Upper lobe of left lung (tissue), 4 donors: ENCODE data around the gene KCNG2.

ENCODE experiments used
- CTCF ChIP-seq, 6 experiments: fragments of 450-650 bp in 4 of 6; fragments of 200-600 bp in 2 of 6; sonication (generic) in 2 of 6; IDR thresholded peaks; one replicate each; pipeline ENCODE4 v1.5.1; 2016 to 2019; ENCODE audit warnings: antibody characterized with exemption in 6 of 6
- EP300 ChIP-seq, 4 donors: sonication (generic); formaldehyde crosslinking; IDR thresholded peaks; one replicate each; pipeline ENCODE4 v1.5.1; 2017; ENCODE audit warnings: antibody characterized with exemption in 4 of 4, control low read depth in 2 of 4

DNA sequence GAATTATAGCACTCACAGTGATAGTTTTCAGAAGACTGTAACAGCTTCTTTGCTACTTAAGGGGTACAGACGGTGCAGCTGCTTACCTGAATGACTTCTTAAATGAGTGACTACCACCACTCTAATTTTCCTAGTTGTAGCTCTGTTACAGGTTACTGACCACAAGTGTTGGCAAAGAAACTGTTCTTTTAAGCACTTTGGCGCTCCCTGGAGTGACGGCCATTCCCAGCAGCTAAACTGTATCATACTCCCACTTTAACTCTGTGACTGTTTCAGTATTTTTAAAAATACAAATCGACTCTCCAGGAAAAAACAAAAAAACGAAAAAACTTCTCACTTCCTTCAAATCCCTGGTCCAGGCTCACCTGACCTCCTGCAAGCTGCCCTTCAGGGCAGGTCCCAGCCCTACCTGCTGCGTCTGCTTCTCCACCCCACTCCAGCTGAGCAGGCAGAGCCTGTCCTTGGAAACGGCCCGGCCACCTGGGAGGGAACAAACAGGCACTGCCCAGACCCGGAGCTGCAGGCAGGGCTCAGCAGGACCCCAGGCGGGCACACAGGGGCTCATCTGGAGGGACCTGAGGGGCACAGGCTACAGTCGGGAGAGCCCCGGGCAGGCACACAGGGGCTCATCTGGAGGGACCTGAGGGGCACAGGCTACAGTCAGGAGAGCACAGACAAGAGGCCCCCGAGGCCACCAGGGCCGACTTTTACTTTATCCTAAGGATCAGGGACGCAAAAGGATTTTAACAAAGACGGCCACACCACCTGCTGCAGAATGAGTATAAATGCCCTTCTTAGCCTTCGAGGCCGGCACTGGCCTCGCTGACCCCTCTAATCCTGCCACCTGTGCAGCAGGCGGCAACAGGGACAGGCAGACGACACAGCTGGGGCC is 129.2 kb downstream of the KCNG2 start:
- no peak for TF ChIP-seq CTCF (IDR thresholded peaks at IDR 0.05)
- no peak for TF ChIP-seq EP300 (IDR thresholded peaks at IDR 0.05)
